Spinal cord (tissue), 10 donors: ENCODE data around the gene DCLK2. TPM values are rescaled to one million over a fixed set of nuclear protein-coding genes. Genes with fewer than 3 reads are reported as not detected.
A peak's percentile ranks its signal among the peaks of the same experiment; 100 is the strongest.

Source experiments
- DNase-seq, 6 donors: peaks; one replicate each; pipeline versions ENCODE4 v3.0.0 to v3.0.0-alpha.2; 2013 to 2015; ENCODE audit warnings: low spot score in 6 of 6, low read depth in 4 of 6
- H3K27ac ChIP-seq: one replicate; pipeline ENCODE4 v1.5.1; 2013; ENCODE audit warnings: low read depth, low read length, control low read depth
- H3K27me3 ChIP-seq: one replicate; pipeline ENCODE4 v1.6.1; 2013; ENCODE audit warnings: low read length; ENCODE audit not compliant: control insufficient read depth, insufficient read depth
- H3K36me3 ChIP-seq: one replicate; pipeline ENCODE4 v1.6.1; 2013; ENCODE audit warnings: low read length; ENCODE audit not compliant: control insufficient read depth, insufficient read depth
- H3K4me1 ChIP-seq: one replicate; pipeline ENCODE4 v1.6.1; 2013; ENCODE audit warnings: low read length; ENCODE audit not compliant: control insufficient read depth, insufficient read depth
- H3K4me3 ChIP-seq: one replicate; pipeline ENCODE4 v1.5.1; 2013; ENCODE audit warnings: low read depth, low read length, control low read depth
- H3K9me3 ChIP-seq: one replicate; pipeline ENCODE4 v1.6.1; 2013; ENCODE audit warnings: low read length; ENCODE audit not compliant: control insufficient read depth, insufficient read depth
- WGBS: methylation state at CpG from one replicate; pipeline ENCODE4 v1.1.5; 2013; ENCODE audit warnings: missing lambda C conversion rate; ENCODE audit not compliant: insufficient coverage; 5-methylcytosine and 5-hydroxymethylcytosine counted together
- polyA plus RNA-seq, 2 donors: library from polyadenylated mRNA; unstranded; fragments of 120-200 nt; gene quantifications; one replicate each; pipeline ENCODE4 v1.2.1, GENCODE V29; 2013; ENCODE audit not compliant: insufficient read length in 2 of 2
- total RNA-seq, 2 donors: library from RNA; depleted of rRNA in 1 of 2; stranded (reverse); fragments of 120-200 nt in 1 of 2; fragments of >200 nt in 1 of 2; gene quantifications; one replicate each; pipeline versions ENCODE4 v1.2.3 to v1.2.4, GENCODE V29; 2013 to 2014
- donor health status: healthy.

The DCLK2 gene
- total and polyA plus RNA-seq, 4 donors, result 79.1 to 234 (median 156) TPM

DNA sequence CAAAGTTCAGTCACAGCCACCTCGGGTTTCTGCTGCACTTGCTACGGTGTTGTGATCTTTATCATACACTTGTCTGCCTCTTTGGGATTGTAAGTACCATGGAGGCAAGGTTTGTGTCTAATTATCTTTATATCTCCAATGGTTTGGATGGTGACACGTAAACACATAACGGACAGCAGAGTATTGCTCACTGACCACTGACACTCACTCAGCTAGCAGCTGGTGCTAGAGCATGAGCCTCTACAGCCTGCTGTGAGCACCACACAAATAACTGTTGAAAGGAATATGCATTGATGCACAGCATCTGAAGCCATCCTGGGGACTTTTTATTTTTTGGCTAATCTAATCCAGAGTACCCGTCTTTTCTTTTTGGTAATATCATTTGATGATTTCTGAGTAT is 156.0 kb downstream of the DCLK2 start:
- H3K9me3 ChIP-seq, result no peaks in the 10 kb centered on the region
- peaks cover 9% of the 10 kb centered on the region for H3K36me3 ChIP-seq
- H3K4me1 ChIP-seq, result peaks cover 4% of the 10 kb centered on the region
- H3K27ac ChIP-seq, result no peak overlapping the region
- WGBS, result no CpG with 5 or more reads among the region's 5 CpGs
- no peak overlapping the region for H3K4me3 ChIP-seq
- no peak for DNase-seq
- no peaks in the 10 kb centered on the region for H3K27me3 ChIP-seq

DNA sequence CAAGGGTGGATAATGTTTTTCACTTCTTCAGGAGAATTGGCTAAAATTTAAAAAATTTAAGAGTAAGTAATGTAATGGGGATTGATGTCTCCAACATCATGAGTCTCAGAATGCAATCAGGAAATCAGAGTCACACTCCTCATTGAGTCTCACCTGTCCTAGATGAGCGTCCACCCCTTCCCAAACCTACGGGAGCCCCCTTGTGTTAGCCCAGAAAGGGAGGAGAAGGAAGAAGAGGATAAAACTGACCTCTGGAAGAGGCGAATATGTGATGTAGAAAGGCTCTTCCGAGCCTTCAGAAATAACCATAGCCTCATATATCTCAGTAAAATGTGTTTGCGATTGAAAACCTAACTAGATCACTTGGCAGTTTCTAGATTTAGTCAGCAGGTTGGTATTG is 157.1 kb downstream of the DCLK2 start:
- H3K36me3 ChIP-seq, result peaks cover 14% of the 10 kb centered on the region
- no CpG with 5 or more reads among the region's 5 CpGs for WGBS

DNA sequence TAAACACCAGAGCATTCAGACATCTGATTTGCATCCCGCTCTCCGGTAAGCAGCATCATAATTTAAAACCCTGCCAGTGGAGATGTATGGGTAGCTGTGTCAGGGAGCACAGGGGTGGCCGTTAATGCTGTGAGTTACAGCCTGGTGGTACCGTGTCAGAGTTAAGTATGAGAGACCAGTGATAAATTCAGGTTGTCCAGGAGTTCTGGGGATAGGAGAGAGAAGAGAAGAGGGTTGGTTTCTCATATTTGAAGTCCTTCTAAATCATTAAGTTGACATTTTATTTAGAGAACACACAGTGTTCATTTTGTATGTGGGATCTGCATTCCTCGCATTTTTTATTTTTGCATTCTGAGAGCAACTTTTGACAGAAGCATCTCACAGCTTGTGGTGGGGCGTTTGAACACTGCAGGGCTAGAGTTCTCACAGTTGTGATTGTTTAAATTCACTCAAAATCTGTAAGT is 157.6 kb downstream of the DCLK2 start:
- peak overlapping the region; percentile 19 for H3K27ac ChIP-seq

More for the DNA sequence above, 157.1 kb downstream of the DCLK2 start:
- no peak for DNase-seq
- no peak overlapping the region for H3K4me3 ChIP-seq
- H3K27me3 ChIP-seq, result no peaks in the 10 kb centered on the region
- no peak overlapping the region for H3K27ac ChIP-seq
- H3K9me3 ChIP-seq, result no peaks in the 10 kb centered on the region
- peaks cover 4% of the 10 kb centered on the region for H3K4me1 ChIP-seq

DNA sequence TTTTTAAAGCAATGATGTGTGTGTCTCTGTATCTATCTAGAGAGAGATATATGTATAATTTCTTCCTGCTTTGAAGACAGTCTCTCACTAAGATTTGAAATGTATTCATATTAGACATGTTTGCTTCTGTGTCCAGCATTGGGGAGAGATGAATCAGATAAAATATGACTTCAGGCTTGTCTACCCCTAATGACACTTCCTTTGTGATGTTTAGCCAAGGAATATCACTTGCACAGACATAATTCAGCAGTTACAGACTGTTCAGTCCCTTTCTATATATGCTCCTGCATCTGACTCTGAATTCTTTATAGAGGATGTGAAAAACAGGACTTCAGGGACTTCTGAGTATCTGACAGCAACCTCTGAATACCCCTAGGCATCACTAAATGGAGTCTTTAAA is 158.4 kb downstream of the DCLK2 start:
- peaks cover 4% of the 10 kb centered on the region for H3K4me1 ChIP-seq
- DNase-seq, result no peak
- H3K27me3 ChIP-seq, result no peaks in the 10 kb centered on the region
- no peak overlapping the region for H3K4me3 ChIP-seq
- H3K9me3 ChIP-seq, result no peaks in the 10 kb centered on the region
- peaks cover 14% of the 10 kb centered on the region for H3K36me3 ChIP-seq
- peak overlapping the region; percentile 19 for H3K27ac ChIP-seq

More for the DNA sequence above, 157.6 kb downstream of the DCLK2 start:
- DNase-seq, result peak in 1 of 6 donors; percentile 59
- peaks cover 4% of the 10 kb centered on the region for H3K4me1 ChIP-seq
- no peak overlapping the region for H3K4me3 ChIP-seq
- H3K27me3 ChIP-seq, result no peaks in the 10 kb centered on the region
- WGBS, result 21% methylated on average over 5 of the region's 6 CpGs
- no peaks in the 10 kb centered on the region for H3K9me3 ChIP-seq
- H3K36me3 ChIP-seq, result peaks cover 14% of the 10 kb centered on the region

DNA sequence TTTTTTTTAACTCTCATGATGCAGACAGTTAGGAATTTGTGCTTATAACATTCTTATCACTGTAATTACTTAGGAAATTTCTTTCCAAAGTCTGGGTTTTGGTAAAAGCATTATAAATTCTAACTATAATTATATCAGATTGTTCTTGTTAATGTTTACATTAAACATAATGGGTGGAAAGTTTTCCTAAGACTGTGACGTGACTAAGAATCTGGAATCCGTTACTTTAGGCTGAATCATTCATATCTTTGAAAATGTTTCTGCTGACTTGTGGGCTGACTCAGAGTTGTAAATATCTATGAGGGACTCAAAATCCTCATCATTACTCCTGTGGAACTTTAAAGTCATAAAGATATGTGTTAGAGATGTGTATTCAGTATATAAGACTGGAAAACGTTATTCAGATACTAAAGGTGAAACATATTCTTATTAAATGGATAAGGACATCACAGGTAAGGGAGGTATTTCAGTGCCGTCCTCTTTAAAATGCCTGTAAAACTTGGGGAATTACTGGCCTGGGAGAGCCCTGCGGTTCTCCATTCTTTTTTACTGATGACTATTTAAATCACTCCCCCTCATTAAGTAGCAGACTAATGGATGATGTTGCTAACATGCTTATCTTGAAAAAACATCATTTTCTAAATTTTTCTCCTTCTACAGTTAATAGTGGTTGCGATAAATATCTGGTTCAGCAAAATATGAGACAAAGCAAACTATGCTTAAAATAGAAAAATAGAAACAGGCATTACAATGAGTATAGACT is 159.0 kb downstream of the DCLK2 start:
- peaks cover 4% of the 10 kb centered on the region for H3K4me1 ChIP-seq
- H3K36me3 ChIP-seq, result peaks cover 14% of the 10 kb centered on the region
- no peak overlapping the region for H3K4me3 ChIP-seq
- H3K27ac ChIP-seq, result no peak overlapping the region
- no CpG with 5 or more reads among the region's 6 CpGs for WGBS
- no peaks in the 10 kb centered on the region for H3K9me3 ChIP-seq
- H3K27me3 ChIP-seq, result no peaks in the 10 kb centered on the region
- no peak for DNase-seq

DNA sequence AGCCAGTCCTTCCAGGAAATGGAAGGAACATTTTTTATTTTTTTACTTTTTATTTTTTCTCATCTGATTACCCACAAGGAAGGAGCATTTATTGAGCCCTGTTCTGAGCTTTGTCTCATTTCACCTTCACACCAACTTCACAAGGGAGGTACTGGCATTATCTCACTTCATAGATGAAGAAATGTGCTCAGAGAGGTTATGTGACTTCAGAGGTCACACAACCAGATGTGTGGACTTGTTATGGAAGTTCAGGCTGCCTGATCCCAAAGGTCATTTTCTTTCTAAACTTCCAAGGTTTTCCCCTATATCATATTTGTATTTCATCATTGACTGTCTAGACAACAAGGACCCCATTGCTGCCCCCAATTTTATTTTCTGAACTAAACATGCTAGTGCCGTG is 160.3 kb downstream of the DCLK2 start:
- no peaks in the 10 kb centered on the region for H3K27me3 ChIP-seq
- no peak overlapping the region for H3K27ac ChIP-seq
- no peak for DNase-seq
- H3K36me3 ChIP-seq, result peaks cover 13% of the 10 kb centered on the region
- H3K4me3 ChIP-seq, result no peak overlapping the region
- 100% methylated on average over 1 of the region's 1 CpG for WGBS
- peaks cover 7% of the 10 kb centered on the region for H3K4me1 ChIP-seq
- no peaks in the 10 kb centered on the region for H3K9me3 ChIP-seq

DNA sequence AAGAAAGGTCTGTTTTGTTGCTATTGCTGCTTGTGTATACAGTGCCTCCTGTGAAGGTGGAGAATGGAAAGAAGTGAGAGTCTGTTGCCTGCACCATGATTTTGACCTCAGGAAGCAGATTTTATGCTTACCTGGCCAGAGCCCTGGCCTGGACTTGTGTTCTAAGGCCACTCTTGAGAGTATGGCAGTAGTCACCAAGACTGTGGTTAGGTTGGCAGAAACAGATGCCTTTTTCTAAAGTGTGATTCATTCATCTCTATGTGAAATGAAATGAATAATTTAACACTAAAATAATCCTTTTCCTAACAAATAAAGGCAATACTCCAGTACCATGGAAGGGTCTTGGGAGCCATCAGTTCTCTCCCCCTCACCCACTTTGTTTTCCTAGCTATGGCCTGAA is 161.8 kb downstream of the DCLK2 start:
- Histone ChIP-seq H3K9me3 (no peaks in the 10 kb centered on the region), H3K4me1 (peaks cover 7% of the 10 kb centered on the region), H3K27ac (no peak overlapping the region), H3K36me3 (peaks cover 11% of the 10 kb centered on the region), H3K27me3 (no peaks in the 10 kb centered on the region), H3K4me3 (no peak overlapping the region)
- no peak for DNase-seq

DNA sequence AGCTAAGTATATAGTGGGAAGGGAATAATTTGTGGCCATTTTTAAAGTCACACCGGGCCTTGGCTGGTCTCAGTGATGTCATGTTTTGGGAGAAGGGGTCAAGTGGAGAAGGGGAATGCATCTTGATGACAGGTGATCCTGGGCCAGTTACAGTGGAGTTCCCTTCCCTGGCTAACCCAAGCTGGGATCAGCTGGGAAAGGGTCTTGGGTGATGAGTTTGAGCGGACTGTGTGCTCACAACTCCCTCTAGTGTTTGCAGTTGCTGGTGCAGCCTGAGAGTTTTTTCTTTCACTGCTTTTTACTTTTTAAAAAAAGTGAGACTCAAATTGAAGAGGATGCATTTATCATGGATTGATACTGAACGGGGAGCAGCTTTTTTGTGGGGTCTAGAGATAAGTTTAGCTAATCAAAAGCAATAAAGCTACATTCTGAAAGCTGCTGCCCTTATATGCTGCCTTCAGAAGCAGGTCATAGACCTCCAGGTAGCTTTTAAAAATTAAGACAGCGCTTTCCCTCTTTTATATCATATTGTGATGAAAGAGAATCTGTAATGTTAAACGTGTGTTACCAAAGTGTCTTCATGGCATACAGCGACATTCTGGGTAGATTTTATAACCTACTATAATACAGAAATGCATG is 164.7 kb downstream of the DCLK2 start:
- Histone ChIP-seq H3K4me1 (peaks cover 7% of the 10 kb centered on the region), H3K4me3 (no peak overlapping the region), H3K27ac (no peak overlapping the region), H3K27me3 (no peaks in the 10 kb centered on the region), H3K9me3 (no peaks in the 10 kb centered on the region), H3K36me3 (peaks cover 16% of the 10 kb centered on the region)
- WGBS, result 23% methylated on average over 2 of the region's 6 CpGs
- peak in 5 of 6 donors; percentile 39 to 90 (median 57) for DNase-seq

DNA sequence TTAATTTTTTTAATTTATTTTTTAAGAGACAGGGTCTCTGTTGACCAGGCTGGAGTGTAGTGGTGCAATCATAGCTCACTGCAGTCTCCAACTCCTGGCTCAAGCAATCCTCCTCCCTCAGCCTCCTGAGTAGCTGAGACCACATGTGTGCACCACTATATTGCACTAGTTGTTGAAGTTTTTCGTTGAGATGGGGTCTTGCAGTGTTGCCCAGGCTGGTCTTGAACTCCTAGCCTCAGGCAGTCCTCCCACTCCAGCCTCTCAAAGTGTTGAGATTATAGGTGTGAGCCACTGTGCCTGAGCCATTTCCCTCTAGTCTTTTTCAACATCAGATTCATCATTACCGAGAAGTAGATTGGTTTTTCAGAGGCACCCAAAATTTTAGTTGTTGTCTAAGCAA is 165.7 kb downstream of the DCLK2 start:
- no peak overlapping the region for H3K4me3 ChIP-seq
- WGBS, result no CpG with 5 or more reads among the region's 2 CpGs

DNA sequence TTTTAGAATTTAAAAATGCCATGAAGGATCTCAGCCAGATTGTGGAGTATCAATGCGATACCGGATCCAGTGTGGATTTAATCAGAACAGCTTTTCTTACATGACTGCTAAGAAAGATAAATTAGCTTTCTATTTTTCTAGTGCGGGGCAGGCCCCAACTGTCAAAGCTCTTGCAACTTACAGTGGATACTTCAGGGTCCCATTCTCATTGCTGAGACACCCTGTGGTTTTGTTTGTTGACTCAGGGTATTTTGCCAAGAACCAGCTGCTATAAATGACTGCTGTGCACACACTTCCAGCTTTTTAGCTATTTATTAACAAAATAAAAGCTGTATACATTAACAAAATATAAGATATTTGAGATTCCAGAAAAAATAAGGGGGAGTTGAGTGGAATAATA is 166.4 kb downstream of the DCLK2 start:
- peak in 2 of 6 donors; percentile 71 to 81 for DNase-seq
- H3K27ac ChIP-seq, result peak overlapping the region; percentile 36
- peaks cover 18% of the 10 kb centered on the region for H3K36me3 ChIP-seq
- H3K9me3 ChIP-seq, result no peaks in the 10 kb centered on the region
- H3K4me1 ChIP-seq, result peaks cover 10% of the 10 kb centered on the region
- 0% methylated on average over 1 of the region's 3 CpGs for WGBS
- H3K4me3 ChIP-seq, result no peak overlapping the region
- H3K27me3 ChIP-seq, result no peaks in the 10 kb centered on the region

More for the DNA sequence above, 165.7 kb downstream of the DCLK2 start:
- Histone ChIP-seq H3K4me1 (peaks cover 7% of the 10 kb centered on the region), H3K36me3 (peaks cover 16% of the 10 kb centered on the region), H3K9me3 (no peaks in the 10 kb centered on the region), H3K27ac (no peak overlapping the region), H3K27me3 (no peaks in the 10 kb centered on the region)
- DNase-seq, result no peak
